Pancreas (tissue), 10 donors: Measurements from ENCODE around the gene DSG2. TPM values are rescaled to one million over a fixed set of nuclear protein-coding genes. Genes with fewer than 3 reads are reported as not detected.
A peak's percentile ranks its signal among the peaks of the same experiment; 100 is the strongest.

Experiments
- ATAC-seq, 4 donors: fragments of 200-7000 bp; cut with Tn5 transposase; one replicate each; pipeline versions ENCODE4 v1.8.0 to v1.9.1; 2020; ENCODE audit warnings: mild to moderate bottlenecking in 4 of 4, moderate library complexity in 4 of 4
- DNase-seq, 6 donors: peaks; one replicate each; pipeline ENCODE4 v3.0.0-alpha.2; 2020
- FAIRE-seq: peaks from 2 replicates; lab custom pipeline; 2012; peaks lifted over from hg19 to GRCh38; lab: Jason Lieb, UNC
- H3K27ac ChIP-seq, 4 donors: fragments of 200-600 bp; sonication (generic); 1 replicate in 3 of 4; 2 replicates in 1 of 4; pipeline versions ENCODE4 v1.5.0 to v1.8.0; 2020
- H3K27me3 ChIP-seq, 4 donors: fragments of 200-600 bp; one replicate each; pipeline ENCODE4 v1.8.0; 2021
- H3K36me3 ChIP-seq, 3 donors: fragments of 200-600 bp; sonication (generic) in 1 of 3; one replicate each; pipeline versions ENCODE4 v1.5.0 to v1.8.0; 2020 to 2021
- H3K4me1 ChIP-seq, 3 donors: fragments of 200-600 bp; one replicate each; pipeline ENCODE4 v1.8.0; 2021
- H3K4me3 ChIP-seq, 4 donors: fragments of 200-600 bp; sonication (generic) in 2 of 4; one replicate each; pipeline versions ENCODE4 v1.5.0 to v1.8.0; 2020 to 2021
- H3K9me3 ChIP-seq, 4 donors: fragments of 200-600 bp; one replicate each; pipeline ENCODE4 v1.8.0; 2021
- CTCF ChIP-seq, 4 donors: fragments of 200-600 bp; sonication (generic) in 3 of 4; IDR thresholded peaks; one replicate each; pipeline versions ENCODE4 v1.5.0 to v1.8.0; 2021; ENCODE audit warnings: antibody characterized with exemption in 4 of 4
- WGBS, 2 donors: extraction: QIAGEN DNeasy Blood & Tissue Kit; methylation state at CpG; one replicate each; pipeline ENCODE4 v1.1.7; 2013; 5-methylcytosine and 5-hydroxymethylcytosine counted together
- intact Hi-C, 3 donors: fragments of 100-400 bp; cut with DNase I; formaldehyde crosslinking; loops; one replicate each; pipeline versions ENCODE4 v1.11.1 to v1.14.2; 2022
- polyA plus RNA-seq, 2 donors: library from polyadenylated mRNA; stranded (reverse); fragments of 200-250 nt; gene quantifications; one replicate each; pipeline ENCODE4 v1.2.3, GENCODE V29; 2013
- total RNA-seq, 6 donors: library from RNA; stranded (reverse); fragmentation: NEBNext Ultra II Directional in 4 of 6; extraction: Animal tissue kit (Norgen Biotek cat#: 25700) in 4 of 6; gene quantifications; one replicate each; pipeline versions ENCODE4 v1.2.1 to v1.2.4, GENCODE V29; 2021 to 2023
- donor health status: healthy with polysubstance abuse.
- donor health status: DM: no; HTN: no; CAD: no; lungs with moderate emphysema.
- donor health status: DM: no; HTN: no; CAD: no.
- donor health status: control.
- donor health status: control.
- donor health status: Bipolar disorder and iron deficiency.
- donor health status: DM: yes; HTN: yes; CAD: no.
- donor health status: DM: no; HTN: no; CAD: no.
- donor health status: DM: no; HTN: no; CAD: no.
- donor health status: DM: yes; HTN: yes; CAD: no.

Gene DSG2
- total and polyA plus RNA-seq, 8 donors, result 7.6 to 62.1 (median 24.9) TPM

DNA sequence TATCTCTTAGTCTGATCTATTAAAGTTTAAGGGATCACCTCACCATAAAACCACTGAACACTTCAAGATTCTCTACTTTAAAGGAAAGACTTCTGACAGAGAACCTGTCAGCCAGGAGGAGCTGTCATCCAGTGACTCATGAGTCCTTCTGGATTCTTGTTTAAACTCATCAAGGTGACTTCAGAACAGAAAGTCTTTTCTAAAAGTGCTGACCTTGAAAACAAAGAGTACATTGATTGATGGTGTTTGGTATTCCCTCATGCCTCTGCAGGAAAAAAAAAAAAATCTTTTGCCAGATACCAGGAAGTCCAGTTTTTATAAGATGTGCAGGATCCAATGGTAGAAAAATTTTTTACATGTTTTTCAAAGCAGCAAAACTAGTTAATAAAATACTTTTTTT, 12.3 kb downstream of the DSG2 start:
- FAIRE-seq (no peak), ATAC-seq (peak; percentile 56 to 66 (median 58)), DNase-seq (no peak)
- Histone ChIP-seq H3K4me1 (peaks cover 0 to 11% (median 8%) of the 10 kb centered on the region in 3 donors), H3K27ac (peak overlapping the region in 2 of 4 donors; percentile 34 to 39), H3K27me3 (no peaks in the 10 kb centered on the region), H3K4me3 (no peak overlapping the region), H3K9me3 (no peaks in the 10 kb centered on the region), H3K36me3 (no peaks in the 10 kb centered on the region)
- no peak for TF ChIP-seq CTCF (IDR thresholded peaks at IDR 0.05)
- intact Hi-C loops, result no loop called here

GRCh38 chr18:31511098-31511497, 13.1 kb downstream of the DSG2 start:
- intact Hi-C loops, result no loop called here
- Histone ChIP-seq H3K27ac (peak overlapping the region in 2 of 4 donors; percentile 34 to 39), H3K9me3 (no peaks in the 10 kb centered on the region), H3K4me1 (peaks cover 0 to 9% (median 8%) of the 10 kb centered on the region in 3 donors), H3K27me3 (no peaks in the 10 kb centered on the region), H3K4me3 (no peak overlapping the region), H3K36me3 (no peaks in the 10 kb centered on the region)
- DNase-seq (no peak), ATAC-seq (no peak), FAIRE-seq (no peak)
- no peak for TF ChIP-seq CTCF (IDR thresholded peaks at IDR 0.05)
- WGBS, 2 donors, result 64 to 74% methylated on average over 6 of the region's 6 CpGs

DNA sequence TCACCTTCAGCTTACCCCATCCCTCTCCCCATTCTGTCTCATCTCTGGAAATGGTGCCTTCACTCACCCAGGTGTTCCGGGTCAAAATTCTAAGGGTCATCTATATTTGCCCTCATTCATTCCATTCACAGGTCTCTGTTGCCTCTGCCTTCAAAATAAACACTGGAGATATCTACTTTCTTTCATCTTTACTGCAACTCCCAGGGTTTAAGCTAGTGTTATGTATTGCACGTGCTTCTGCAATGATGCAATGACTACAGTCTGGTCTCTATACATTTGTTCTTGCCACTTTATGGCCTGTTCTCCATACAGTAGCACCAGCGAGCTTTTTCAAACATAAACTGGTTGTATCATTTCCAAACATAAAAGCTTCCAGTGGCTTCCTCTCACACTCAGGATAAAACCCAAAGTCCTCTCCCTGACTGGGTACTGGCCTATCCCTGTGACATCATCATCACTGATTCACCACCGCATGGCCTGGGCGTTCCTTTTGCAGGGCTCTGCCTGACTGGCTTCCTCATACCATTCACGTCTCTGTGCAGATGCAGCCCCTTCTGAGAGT, 14.3 kb downstream of the DSG2 start:
- H3K9me3 ChIP-seq, result no peaks in the 10 kb centered on the region
- no peak for TF ChIP-seq CTCF (IDR thresholded peaks at IDR 0.05)
- peaks cover 0 to 9% (median 8%) of the 10 kb centered on the region in 3 donors for H3K4me1 ChIP-seq
- DNase-seq, result no peak
- no peak for FAIRE-seq
- H3K27ac ChIP-seq, result peak overlapping the region in 1 of 4 donors; percentile 39
- peak in 3 of 4 donors; percentile 72 to 83 (median 82) for ATAC-seq
- no peaks in the 10 kb centered on the region for H3K36me3 ChIP-seq
- 69 to 82% methylated on average over 6 of the region's 6 CpGs for WGBS, 2 donors
- no peaks in the 10 kb centered on the region for H3K27me3 ChIP-seq
- intact Hi-C loops, result no loop called here
- H3K4me3 ChIP-seq, result no peak overlapping the region

- no peak for FAIRE-seq
- H3K27ac ChIP-seq, result peak overlapping the region in 1 of 4 donors; percentile 31
Measured at GRCh38 chr18:31513189-31513935, 15.4 kb downstream of the DSG2 start.

More at GRCh38 chr18:31513189-31513935, 15.4 kb downstream of the DSG2 start:
- intact Hi-C loops, result no loop called here
- Histone ChIP-seq H3K4me1 (peaks cover 0 to 9% (median 8%) of the 10 kb centered on the region in 3 donors), H3K36me3 (no peaks in the 10 kb centered on the region), H3K27me3 (no peaks in the 10 kb centered on the region), H3K9me3 (no peaks in the 10 kb centered on the region), H3K4me3 (no peak overlapping the region)
- 66% methylated on average over 4 of the region's 4 CpGs for WGBS, 2 donors
- no peak for DNase-seq
- no peak for TF ChIP-seq CTCF (IDR thresholded peaks at IDR 0.05)
- ATAC-seq, result peak in 2 of 4 donors; percentile 33 to 39
